SK-N-SH (cell line): ENCODE data around the gene MX2. TPM values are rescaled to one million over a fixed set of nuclear protein-coding genes. Genes with fewer than 3 reads are reported as not detected.

Source experiments
- CTCF ChIA-PET: fragments of 300-600, 350-600 bp; formaldehyde crosslinking; extraction: SDS; loops from one replicate; lab custom pipeline; 2021; lab: Yijun Ruan, JAX
- POLR2A ChIA-PET: fragments of 350-600 bp; sonication (Branson Sonifier 250); formaldehyde crosslinking; extraction: SDS; loops from one replicate; lab custom pipeline; 2020; ENCODE audit warnings: antibody characterized with exemption, inconsistent platforms; lab: Yijun Ruan, JAX
- DNase-seq: peaks from one replicate; pipeline ENCODE4 v3.0.0; 2012
- H2AFZ ChIP-seq: fragments of 200-600 bp; sonication (generic); 2 replicates; pipeline ENCODE4 v1.8.1; 2016; ENCODE audit warnings: antibody characterized with exemption, mild to moderate bottlenecking, low read depth
- H3F3A ChIP-seq: fragments of 200-600 bp; sonication (generic); replicated peaks from 2 replicates; pipeline ENCODE3; 2016; ENCODE audit warnings: antibody characterized with exemption, mild to moderate bottlenecking; ENCODE audit not compliant: insufficient read depth
- H3K27ac ChIP-seq, 2 experiments: fragments of 200-500 bp in 1 of 2; fragments of 200-600 bp in 1 of 2; sonication (Bioruptor generic) in 1 of 2; sonication (generic), shearing (Covaris generic) in 1 of 2; 2 replicates each; pipeline versions ENCODE4 v1.5.1 to v1.6.1; 2014 to 2016; ENCODE audit warnings: low read depth in 2 of 2, inconsistent platforms in 1 of 2, low read length in 1 of 2, mild to moderate bottlenecking in 1 of 2, mixed read lengths in 1 of 2
- H3K27me3 ChIP-seq: fragments of 200-600 bp; sonication (generic), shearing (Covaris generic); 2 replicates; pipeline ENCODE4 v1.6.1; 2016; ENCODE audit warnings: mixed run types; ENCODE audit not compliant: insufficient read depth
- H3K36me3 ChIP-seq, 2 experiments: fragments of 200-500 bp in 1 of 2; fragments of 200-600 bp in 1 of 2; sonication (Bioruptor generic) in 1 of 2; sonication (generic) in 1 of 2; replicated peaks in 1 of 2; 2 replicates each; pipeline versions ENCODE3 to v1.5.1; 2014 to 2016; ENCODE audit warnings: low read length in 1 of 2, mild to moderate bottlenecking in 1 of 2; ENCODE audit not compliant: insufficient read depth in 2 of 2, control insufficient read depth in 1 of 2
- H3K4me1 ChIP-seq, 2 experiments: fragments of 200-500 bp in 1 of 2; fragments of 200-600 bp in 1 of 2; sonication (Bioruptor generic) in 1 of 2; sonication (generic), shearing (Covaris generic) in 1 of 2; 2 replicates each; pipeline versions ENCODE4 v1.5.1 to v1.6.1; 2014 to 2016; ENCODE audit warnings: low read depth in 1 of 2, low read length in 1 of 2, mixed run types in 1 of 2; ENCODE audit not compliant: insufficient read depth in 2 of 2, control insufficient read depth in 1 of 2
- H3K4me2 ChIP-seq: fragments of 200-600 bp; sonication (generic), shearing (Covaris generic); 2 replicates; pipeline ENCODE4 v1.6.1; 2017; ENCODE audit warnings: mixed run types
- H3K4me3 ChIP-seq, 2 experiments: fragments of 200-500 bp in 1 of 2; fragments of 200-600 bp in 1 of 2; sonication (Bioruptor generic) in 1 of 2; sonication (generic), shearing (Covaris generic) in 1 of 2; 2 replicates each; pipeline versions ENCODE4 v1.5.1 to v1.8.1; 2014 to 2016; ENCODE audit warnings: low read depth in 2 of 2, inconsistent platforms in 1 of 2, low read length in 1 of 2, mild to moderate bottlenecking in 1 of 2, mixed read lengths in 1 of 2, moderate library complexity in 1 of 2
- H3K79me2 ChIP-seq: fragments of 200-600 bp; sonication (generic); 2 replicates; pipeline ENCODE4 v1.8.1; 2017; ENCODE audit warnings: mild to moderate bottlenecking; ENCODE audit not compliant: insufficient read depth
- H3K9ac ChIP-seq: fragments of 200-600 bp; sonication (generic); 2 replicates; pipeline ENCODE4 v1.6.1; 2017; ENCODE audit warnings: mixed run types
- H3K9me2 ChIP-seq: fragments of 200-600 bp; sonication (generic); 2 replicates; pipeline ENCODE4 v1.6.1; 2017; ENCODE audit warnings: mixed run types
- H3K9me3 ChIP-seq: fragments of 200-600 bp; sonication (generic); 2 replicates; pipeline ENCODE4 v1.6.1; 2017; ENCODE audit warnings: mixed run types, mild to moderate bottlenecking, moderate library complexity
- H4K20me1 ChIP-seq: fragments of 200-600 bp; sonication (generic); 2 replicates; pipeline ENCODE4 v1.6.1; 2017; ENCODE audit warnings: mild to moderate bottlenecking, mixed run types; ENCODE audit not compliant: insufficient read depth
- ELF1 ChIP-seq: IDR thresholded peaks from 2 replicates; pipeline ENCODE4 v1.4.0; 2012
- EP300 ChIP-seq, 2 experiments: IDR thresholded peaks; 2 replicates each; pipeline versions ENCODE4 v1.4.0 to v1.6.1; 2012; ENCODE audit warnings: borderline replicate concordance in 1 of 2, low read depth in 1 of 2, low read length in 1 of 2
- EZH2phosphoT487 ChIP-seq: fragments of 200-600 bp; sonication (generic); IDR thresholded peaks from 2 replicates; pipeline ENCODE4 v1.6.1; 2017; ENCODE audit warnings: low read depth, mixed run types, mild to moderate bottlenecking, antibody characterized with exemption, moderate library complexity, borderline replicate concordance
- FOXJ3 ChIP-seq: sonication (generic); formaldehyde crosslinking; IDR thresholded peaks from 2 replicates; pipeline ENCODE4 v1.5.1; 2020; ENCODE audit warnings: mild to moderate bottlenecking, missing genetic modification reagents
- FOXM1 ChIP-seq: IDR thresholded peaks from 2 replicates; pipeline ENCODE4 v1.4.0; 2012; ENCODE audit warnings: low read depth, mild to moderate bottlenecking
- JUND ChIP-seq: IDR thresholded peaks from 2 replicates; pipeline ENCODE4 v1.4.0; 2012
- NFIC ChIP-seq: IDR thresholded peaks from 2 replicates; pipeline ENCODE4 v1.4.0; 2012; ENCODE audit warnings: borderline replicate concordance
- NRF1 ChIP-seq: IDR thresholded peaks from 2 replicates; pipeline ENCODE4 v1.6.1; 2012; ENCODE audit warnings: low read depth, mild to moderate bottlenecking, low read length
- RAD21 ChIP-seq: IDR thresholded peaks from 2 replicates; pipeline ENCODE4 v1.6.1; 2012; ENCODE audit warnings: mild to moderate bottlenecking, low read length
- RFX5 ChIP-seq: IDR thresholded peaks from 2 replicates; pipeline ENCODE4 v1.6.1; 2012; ENCODE audit warnings: mild to moderate bottlenecking, improper control_type of control experiment, low read length
- SIN3A ChIP-seq: IDR thresholded peaks from 2 replicates; pipeline ENCODE4 v1.6.1; 2012; ENCODE audit warnings: low read depth, mild to moderate bottlenecking, low read length, moderate library complexity, borderline replicate concordance
- SMC3 ChIP-seq: IDR thresholded peaks from 2 replicates; pipeline ENCODE4 v1.6.1; 2012; ENCODE audit warnings: low read depth, low read length, improper control_type of control experiment
- TCF12 ChIP-seq: IDR thresholded peaks from 2 replicates; pipeline ENCODE4 v1.4.0; 2012
- YY1 ChIP-seq: IDR thresholded peaks from 2 replicates; pipeline ENCODE4 v1.4.0; 2012; ENCODE audit warnings: low read depth, mild to moderate bottlenecking
- WGBS: methylation state at CpG from one replicate; pipeline ENCODE4 v1.1.6; 2017; ENCODE audit warnings: low lambda C conversion rate; 5-methylcytosine and 5-hydroxymethylcytosine counted together
- polyA plus RNA-seq, 3 experiments: library from polyadenylated mRNA; depleted of rRNA; stranded (reverse); fragments of >200 nt; gene quantifications; 2 replicates each; pipeline ENCODE4 v1.2.3, GENCODE V29; 2012
- TF ChIP-seq, protein P1 (sequence below): IDR thresholded peaks from 2 replicates; pipeline ENCODE4 v1.4.0; 2012; ENCODE audit warnings: low read depth, borderline replicate concordance
- TF ChIP-seq, protein P2 (sequence below): IDR thresholded peaks from 2 replicates; pipeline ENCODE4; 2012
- TF ChIP-seq, protein P3 (sequence below): fragments of 150-350 bp; IDR thresholded peaks from 2 replicates; pipeline ENCODE4 v1.6.1; 2016; ENCODE audit warnings: mild to moderate bottlenecking, low read depth, low read length
- TF ChIP-seq, protein P4 (sequence below): fragments of 200-600 bp; sonication (generic); IDR thresholded peaks from 2 replicates; pipeline ENCODE4 v1.6.1; 2017; ENCODE audit warnings: antibody characterized with exemption, mild to moderate bottlenecking, moderate library complexity
- TF ChIP-seq, protein P5 (sequence below): IDR thresholded peaks from 2 replicates; pipeline ENCODE4 v1.4.0; 2012; ENCODE audit warnings: low read depth, borderline replicate concordance
- TF ChIP-seq, protein P6 (sequence below): fragments of 150-350 bp; IDR thresholded peaks from 2 replicates; pipeline ENCODE4 v1.6.1; 2017; ENCODE audit warnings: antibody characterized with exemption, low read length, low read depth, borderline replicate concordance

Gene MX2
- polyA plus RNA-seq, 1 of the 3 experiments (the other 2 are of a cell fraction), result 0.08 TPM

DNA sequence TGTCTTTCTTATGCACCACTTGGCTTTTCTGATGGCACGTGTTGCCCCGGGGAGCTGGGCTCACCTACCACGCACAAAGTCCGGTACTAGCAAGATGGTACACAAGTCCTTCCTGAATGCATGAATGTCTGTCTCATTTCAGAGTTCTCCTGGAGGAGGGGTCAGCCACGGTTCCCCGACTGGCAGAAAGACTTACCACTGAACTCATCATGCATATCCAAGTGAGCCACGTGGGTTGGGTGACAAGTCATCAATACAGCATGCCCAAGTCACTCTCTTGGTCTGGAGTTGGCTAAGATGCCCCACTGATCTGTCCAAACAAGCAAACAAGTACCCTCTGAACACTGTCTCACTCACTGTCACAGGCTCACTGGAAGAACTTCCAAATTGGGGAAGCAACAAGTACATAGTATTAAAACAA, 35.7 kb downstream of the MX2 start:
- no peak overlapping the region for H3K4me2 ChIP-seq
- no peaks in the 10 kb centered on the region for H3F3A ChIP-seq
- H3K79me2 ChIP-seq, result no peaks in the 10 kb centered on the region
- no peak for DNase-seq
- H3K9me2 ChIP-seq, result no peaks in the 10 kb centered on the region
- 25% methylated on average over 5 of the region's 7 CpGs for WGBS
- H2AFZ ChIP-seq, result no peak overlapping the region
- H3K9ac ChIP-seq, result no peak overlapping the region
- H3K4me3 ChIP-seq, result no peak overlapping the region
- ChIA-PET CTCF (no interaction called here), POLR2A (no interaction called here)
- no peaks in the 10 kb centered on the region for H3K36me3 ChIP-seq
- H3K4me1 ChIP-seq, result no peaks in the 10 kb centered on the region
- peaks cover 11% of the 10 kb centered on the region; the same call in 1 of the 2 replicates for H3K27me3 ChIP-seq
- no peaks in the 10 kb centered on the region for H4K20me1 ChIP-seq
- no peak overlapping the region for H3K27ac ChIP-seq
- no peaks in the 10 kb centered on the region for H3K9me3 ChIP-seq
- TF ChIP-seq, protein P1, sequence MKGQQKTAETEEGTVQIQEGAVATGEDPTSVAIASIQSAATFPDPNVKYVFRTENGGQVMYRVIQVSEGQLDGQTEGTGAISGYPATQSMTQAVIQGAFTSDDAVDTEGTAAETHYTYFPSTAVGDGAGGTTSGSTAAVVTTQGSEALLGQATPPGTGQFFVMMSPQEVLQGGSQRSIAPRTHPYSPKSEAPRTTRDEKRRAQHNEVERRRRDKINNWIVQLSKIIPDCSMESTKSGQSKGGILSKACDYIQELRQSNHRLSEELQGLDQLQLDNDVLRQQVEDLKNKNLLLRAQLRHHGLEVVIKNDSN, result no peak
- no peak for TF ChIP-seq ELF1
- TF ChIP-seq RFX5, result no peak
- no peak for TF ChIP-seq JUND
- TF ChIP-seq, protein P2, sequence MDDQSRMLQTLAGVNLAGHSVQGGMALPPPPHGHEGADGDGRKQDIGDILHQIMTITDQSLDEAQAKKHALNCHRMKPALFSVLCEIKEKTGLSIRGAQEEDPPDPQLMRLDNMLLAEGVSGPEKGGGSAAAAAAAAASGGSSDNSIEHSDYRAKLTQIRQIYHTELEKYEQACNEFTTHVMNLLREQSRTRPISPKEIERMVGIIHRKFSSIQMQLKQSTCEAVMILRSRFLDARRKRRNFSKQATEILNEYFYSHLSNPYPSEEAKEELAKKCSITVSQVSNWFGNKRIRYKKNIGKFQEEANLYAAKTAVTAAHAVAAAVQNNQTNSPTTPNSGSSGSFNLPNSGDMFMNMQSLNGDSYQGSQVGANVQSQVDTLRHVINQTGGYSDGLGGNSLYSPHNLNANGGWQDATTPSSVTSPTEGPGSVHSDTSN, result no peak
- TF ChIP-seq, protein P3, sequence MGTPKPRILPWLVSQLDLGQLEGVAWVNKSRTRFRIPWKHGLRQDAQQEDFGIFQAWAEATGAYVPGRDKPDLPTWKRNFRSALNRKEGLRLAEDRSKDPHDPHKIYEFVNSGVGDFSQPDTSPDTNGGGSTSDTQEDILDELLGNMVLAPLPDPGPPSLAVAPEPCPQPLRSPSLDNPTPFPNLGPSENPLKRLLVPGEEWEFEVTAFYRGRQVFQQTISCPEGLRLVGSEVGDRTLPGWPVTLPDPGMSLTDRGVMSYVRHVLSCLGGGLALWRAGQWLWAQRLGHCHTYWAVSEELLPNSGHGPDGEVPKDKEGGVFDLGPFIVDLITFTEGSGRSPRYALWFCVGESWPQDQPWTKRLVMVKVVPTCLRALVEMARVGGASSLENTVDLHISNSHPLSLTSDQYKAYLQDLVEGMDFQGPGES, result no peak
- TF ChIP-seq FOXM1, result no peak

DNA sequence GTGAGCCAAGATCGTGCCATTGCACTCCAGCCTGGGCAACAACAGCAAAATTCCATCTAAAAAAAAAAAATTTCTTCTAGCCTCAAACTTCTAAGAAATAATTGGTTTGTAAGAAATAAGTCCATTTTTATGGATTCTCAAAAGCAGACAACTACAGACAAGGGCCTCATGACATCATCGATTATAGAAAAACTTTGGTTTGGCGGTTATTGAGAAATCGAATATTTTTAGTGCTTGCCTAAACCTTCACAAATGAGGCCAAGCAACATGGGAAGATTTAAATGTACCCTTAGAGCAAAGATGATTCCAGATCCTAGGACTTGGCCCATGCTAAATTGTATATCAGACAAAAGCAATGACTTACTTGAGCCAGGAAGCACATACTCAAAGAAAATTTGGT, 36.4 kb downstream of the MX2 start:
- Histone ChIP-seq H3K4me1 (no peaks in the 10 kb centered on the region), H4K20me1 (no peaks in the 10 kb centered on the region), H3K9me2 (no peaks in the 10 kb centered on the region), H3K27ac (no peak overlapping the region), H3K4me2 (no peak overlapping the region), H3K36me3 (no peaks in the 10 kb centered on the region), H3K4me3 (no peak overlapping the region), H3F3A (no peaks in the 10 kb centered on the region), H3K9me3 (no peaks in the 10 kb centered on the region), H2AFZ (no peak overlapping the region), H3K79me2 (no peaks in the 10 kb centered on the region), H3K9ac (no peak overlapping the region), H3K27me3 (peaks cover 11% of the 10 kb centered on the region; the same call in 1 of the 2 replicates)
- ChIA-PET CTCF (no interaction called here), POLR2A (no interaction called here)
- 29% methylated on average over 4 of the region's 4 CpGs for whole genome bisulfite sequencing
- DNase-seq, result no peak
- no peak for TF ChIP-seq FOXJ3 (CRISPR knock-in tag)
- TF ChIP-seq YY1, result no peak
- no peak for TF ChIP-seq JUND
- TF ChIP-seq, protein P4, sequence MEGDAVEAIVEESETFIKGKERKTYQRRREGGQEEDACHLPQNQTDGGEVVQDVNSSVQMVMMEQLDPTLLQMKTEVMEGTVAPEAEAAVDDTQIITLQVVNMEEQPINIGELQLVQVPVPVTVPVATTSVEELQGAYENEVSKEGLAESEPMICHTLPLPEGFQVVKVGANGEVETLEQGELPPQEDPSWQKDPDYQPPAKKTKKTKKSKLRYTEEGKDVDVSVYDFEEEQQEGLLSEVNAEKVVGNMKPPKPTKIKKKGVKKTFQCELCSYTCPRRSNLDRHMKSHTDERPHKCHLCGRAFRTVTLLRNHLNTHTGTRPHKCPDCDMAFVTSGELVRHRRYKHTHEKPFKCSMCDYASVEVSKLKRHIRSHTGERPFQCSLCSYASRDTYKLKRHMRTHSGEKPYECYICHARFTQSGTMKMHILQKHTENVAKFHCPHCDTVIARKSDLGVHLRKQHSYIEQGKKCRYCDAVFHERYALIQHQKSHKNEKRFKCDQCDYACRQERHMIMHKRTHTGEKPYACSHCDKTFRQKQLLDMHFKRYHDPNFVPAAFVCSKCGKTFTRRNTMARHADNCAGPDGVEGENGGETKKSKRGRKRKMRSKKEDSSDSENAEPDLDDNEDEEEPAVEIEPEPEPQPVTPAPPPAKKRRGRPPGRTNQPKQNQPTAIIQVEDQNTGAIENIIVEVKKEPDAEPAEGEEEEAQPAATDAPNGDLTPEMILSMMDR, result no peak
- TF ChIP-seq, protein P1, result no peak
- TF ChIP-seq, protein P5, sequence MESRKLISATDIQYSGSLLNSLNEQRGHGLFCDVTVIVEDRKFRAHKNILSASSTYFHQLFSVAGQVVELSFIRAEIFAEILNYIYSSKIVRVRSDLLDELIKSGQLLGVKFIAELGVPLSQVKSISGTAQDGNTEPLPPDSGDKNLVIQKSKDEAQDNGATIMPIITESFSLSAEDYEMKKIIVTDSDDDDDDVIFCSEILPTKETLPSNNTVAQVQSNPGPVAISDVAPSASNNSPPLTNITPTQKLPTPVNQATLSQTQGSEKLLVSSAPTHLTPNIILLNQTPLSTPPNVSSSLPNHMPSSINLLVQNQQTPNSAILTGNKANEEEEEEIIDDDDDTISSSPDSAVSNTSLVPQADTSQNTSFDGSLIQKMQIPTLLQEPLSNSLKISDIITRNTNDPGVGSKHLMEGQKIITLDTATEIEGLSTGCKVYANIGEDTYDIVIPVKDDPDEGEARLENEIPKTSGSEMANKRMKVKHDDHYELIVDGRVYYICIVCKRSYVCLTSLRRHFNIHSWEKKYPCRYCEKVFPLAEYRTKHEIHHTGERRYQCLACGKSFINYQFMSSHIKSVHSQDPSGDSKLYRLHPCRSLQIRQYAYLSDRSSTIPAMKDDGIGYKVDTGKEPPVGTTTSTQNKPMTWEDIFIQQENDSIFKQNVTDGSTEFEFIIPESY, result no peak
- no peak for TF ChIP-seq SMC3
- no peak for TF ChIP-seq TCF12
- no peak for TF ChIP-seq FOXM1
- no peak for TF ChIP-seq RAD21
- no peak for TF ChIP-seq EP300 (IDR thresholded peaks at IDR 0.05; ENCODE audit: borderline replicate concordance in 1 of 2, low read depth in 1 of 2, low read length in 1 of 2)
- no peak for TF ChIP-seq RFX5
- TF ChIP-seq EZH2phosphoT487, result no peak
- TF ChIP-seq NRF1, result no peak
- TF ChIP-seq, protein P6, sequence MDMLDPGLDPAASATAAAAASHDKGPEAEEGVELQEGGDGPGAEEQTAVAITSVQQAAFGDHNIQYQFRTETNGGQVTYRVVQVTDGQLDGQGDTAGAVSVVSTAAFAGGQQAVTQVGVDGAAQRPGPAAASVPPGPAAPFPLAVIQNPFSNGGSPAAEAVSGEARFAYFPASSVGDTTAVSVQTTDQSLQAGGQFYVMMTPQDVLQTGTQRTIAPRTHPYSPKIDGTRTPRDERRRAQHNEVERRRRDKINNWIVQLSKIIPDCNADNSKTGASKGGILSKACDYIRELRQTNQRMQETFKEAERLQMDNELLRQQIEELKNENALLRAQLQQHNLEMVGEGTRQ, result no peak
- no peak for TF ChIP-seq ELF1
- TF ChIP-seq SIN3A, result no peak
- TF ChIP-seq NFIC, result no peak
